Endothelial cell (in vitro differentiated cells): Measurements from ENCODE around the gene AK8. TPM values are rescaled to one million over a fixed set of nuclear protein-coding genes. Genes with fewer than 3 reads are reported as not detected.

Source experiments
- DNase-seq: peaks from one replicate; pipeline ENCODE4 v3.0.0; 2021; ENCODE audit warnings: low spot score
- H3K27ac Mint-ChIP-seq: one replicate; pipeline ENCODE4 v1.8.0; 2021; ENCODE audit warnings: mixed read lengths, inconsistent platforms; ENCODE audit not compliant: unreplicated experiment
- H3K27me3 Mint-ChIP-seq: one replicate; pipeline ENCODE4 v1.8.0; 2021; ENCODE audit warnings: mild to moderate bottlenecking, moderate library complexity, mixed read lengths, inconsistent platforms; ENCODE audit not compliant: unreplicated experiment
- H3K36me3 Mint-ChIP-seq: one replicate; pipeline ENCODE4 v1.8.0; 2021; ENCODE audit warnings: mild to moderate bottlenecking, low read depth, mixed read lengths, inconsistent platforms; ENCODE audit not compliant: unreplicated experiment
- H3K4me1 Mint-ChIP-seq: one replicate; pipeline ENCODE4 v1.8.0; 2021; ENCODE audit warnings: mild to moderate bottlenecking, mixed read lengths, inconsistent platforms; ENCODE audit not compliant: unreplicated experiment
- H3K4me3 Mint-ChIP-seq: one replicate; pipeline ENCODE4 v1.8.0; 2021; ENCODE audit warnings: mild to moderate bottlenecking, mixed read lengths, inconsistent platforms; ENCODE audit not compliant: unreplicated experiment
- H3K9me3 Mint-ChIP-seq: one replicate; pipeline ENCODE4 v1.8.0; 2021; ENCODE audit warnings: mixed read lengths, inconsistent platforms; ENCODE audit not compliant: unreplicated experiment
- CTCF ChIP-seq: fragments of 200-600 bp; sonication (generic); IDR thresholded peaks from one replicate; pipeline ENCODE4 v1.5.0; 2021; ENCODE audit warnings: antibody characterized with exemption; ENCODE audit not compliant: unreplicated experiment
- total RNA-seq: library from RNA; stranded (reverse); fragmentation: NEBNext Ultra II Directional; extraction: Animal tissue kit (Norgen Biotek cat#: 25700); gene quantifications from one replicate; pipeline ENCODE4 v1.2.1, GENCODE V29; 2021; ENCODE audit not compliant: unreplicated experiment

AK8 gene
- total RNA-seq, 1 donor from 2014 or later: 2.0 TPM

GRCh38 chr9:132824951-132825350 is 53.1 kb downstream of the AK8 start:
- no peaks in the 10 kb centered on the region for H3K4me1 Mint-ChIP-seq
- H3K36me3 Mint-ChIP-seq: no peaks in the 10 kb centered on the region
- no peaks in the 10 kb centered on the region for H3K9me3 Mint-ChIP-seq
- no peak overlapping the region for H3K4me3 Mint-ChIP-seq
- peaks cover 4% of the 10 kb centered on the region for H3K27me3 Mint-ChIP-seq
- H3K27ac Mint-ChIP-seq: no peak overlapping the region
- TF ChIP-seq CTCF: no peak
- no peak for DNase-seq

GRCh38 chr9:132824151-132824550 is 53.9 kb downstream of the AK8 start:
- Mint-ChIP-seq H3K4me3 (no peak overlapping the region), H3K27me3 (peaks cover 4% of the 10 kb centered on the region), H3K4me1 (no peaks in the 10 kb centered on the region), H3K27ac (no peak overlapping the region), H3K9me3 (no peaks in the 10 kb centered on the region), H3K36me3 (no peaks in the 10 kb centered on the region)
- DNase-seq: no peak
- TF ChIP-seq CTCF: no peak

GRCh38 chr9:132823370-132824145 is 54.5 kb downstream of the AK8 start:
- no peaks in the 10 kb centered on the region for H3K36me3 Mint-ChIP-seq
- H3K9me3 Mint-ChIP-seq: no peaks in the 10 kb centered on the region
- peaks cover 4% of the 10 kb centered on the region for H3K27me3 Mint-ChIP-seq
- H3K27ac Mint-ChIP-seq: no peak overlapping the region
- no peak for DNase-seq
- TF ChIP-seq CTCF: no peak
- no peaks in the 10 kb centered on the region for H3K4me1 Mint-ChIP-seq
- no peak overlapping the region for H3K4me3 Mint-ChIP-seq

GRCh38 chr9:132820169-132820944 is 57.7 kb downstream of the AK8 start:
- TF ChIP-seq CTCF: no peak
- peaks cover 1% of the 10 kb centered on the region for H3K27me3 Mint-ChIP-seq
- H3K4me1 Mint-ChIP-seq: peaks cover 3% of the 10 kb centered on the region
- H3K36me3 Mint-ChIP-seq: peaks cover 3% of the 10 kb centered on the region
- H3K9me3 Mint-ChIP-seq: peaks cover 7% of the 10 kb centered on the region
- H3K27ac Mint-ChIP-seq: no peak overlapping the region
- DNase-seq: no peak
- no peak overlapping the region for H3K4me3 Mint-ChIP-seq

- peaks cover 3% of the 10 kb centered on the region for H3K4me1 Mint-ChIP-seq
- TF ChIP-seq CTCF: no peak
- no peak overlapping the region for H3K27ac Mint-ChIP-seq
- peaks cover 3% of the 10 kb centered on the region for H3K36me3 Mint-ChIP-seq
- no peak overlapping the region for H3K4me3 Mint-ChIP-seq
- H3K27me3 Mint-ChIP-seq: peaks cover 1% of the 10 kb centered on the region
- H3K9me3 Mint-ChIP-seq: peaks cover 7% of the 10 kb centered on the region
- no peak for DNase-seq
These were observed 59.5 kb downstream of the AK8 start for GRCh38 chr9:132818588-132818987.
